Germinal center (tissue), 1 donor: Measurements from ENCODE around the gene SF3A2.

Source experiments
- DNase-seq: peaks from one replicate; pipeline ENCODE4 v3.0.0; 2012; ENCODE audit warnings: mixed read lengths, low spot score

SF3A2 gene

GRCh38 chr19:2226840-2227360 lies 9.7 kb upstream of the SF3A2 start:
- no peak for DNase-seq

- peak; percentile 66 for DNase-seq
Observed at GRCh38 chr19:2227415-2228156, 9.0 kb upstream of the SF3A2 start.

GRCh38 chr19:2228157-2229030 lies 8.2 kb upstream of the SF3A2 start:
- DNase-seq, result no peak

GRCh38 chr19:2229103-2230032 lies 7.3 kb upstream of the SF3A2 start:
- DNase-seq, result no peak

GRCh38 chr19:2230033-2230531 lies 6.5 kb upstream of the SF3A2 start:
- DNase-seq, result no peak

- no peak for DNase-seq
Observed at GRCh38 chr19:2230807-2231533, 5.7 kb upstream of the SF3A2 start.

GRCh38 chr19:2231621-2232221 lies 4.9 kb upstream of the SF3A2 start:
- no peak for DNase-seq

- DNase-seq, result no peak
Observed at GRCh38 chr19:2232286-2233151, 4.1 kb upstream of the SF3A2 start.

GRCh38 chr19:2233601-2234280 lies 2.9 kb upstream of the SF3A2 start:
- DNase-seq, result no peak

GRCh38 chr19:2234996-2235380 lies 1.6 kb upstream of the SF3A2 start:
- no peak for DNase-seq

GRCh38 chr19:2235381-2236063 lies 1.1 kb upstream of the SF3A2 start:
- no peak for DNase-seq

- no peak for DNase-seq
Observed at GRCh38 chr19:2236064-2236313, 635 bp upstream of the SF3A2 start.

GRCh38 chr19:2237051-2237868 lies 636 bp downstream of the SF3A2 start:
- DNase-seq, result no peak

GRCh38 chr19:2237869-2238153 lies 1.2 kb downstream of the SF3A2 start:
- DNase-seq, result no peak

- no peak for DNase-seq
Observed at GRCh38 chr19:2239173-2239572, 2.5 kb downstream of the SF3A2 start.

- DNase-seq, result no peak
Observed at GRCh38 chr19:2239771-2240770, 3.4 kb downstream of the SF3A2 start.
